ENCODE data around the gene EIF2B2. TPM values are rescaled to one million over a fixed set of nuclear protein-coding genes. Genes with fewer than 3 reads are reported as not detected.

The EIF2B2 gene
- 34.8 TPM for total RNA-seq
- long read RNA-seq, full-length matches to known transcripts, result 21 of 23 reads
- long read RNA-seq, partial matches to known transcripts, result 1 of 23 reads
- long read RNA-seq, other reads (novel, unspliced or antisense), result 1 of 23 reads

DNA sequence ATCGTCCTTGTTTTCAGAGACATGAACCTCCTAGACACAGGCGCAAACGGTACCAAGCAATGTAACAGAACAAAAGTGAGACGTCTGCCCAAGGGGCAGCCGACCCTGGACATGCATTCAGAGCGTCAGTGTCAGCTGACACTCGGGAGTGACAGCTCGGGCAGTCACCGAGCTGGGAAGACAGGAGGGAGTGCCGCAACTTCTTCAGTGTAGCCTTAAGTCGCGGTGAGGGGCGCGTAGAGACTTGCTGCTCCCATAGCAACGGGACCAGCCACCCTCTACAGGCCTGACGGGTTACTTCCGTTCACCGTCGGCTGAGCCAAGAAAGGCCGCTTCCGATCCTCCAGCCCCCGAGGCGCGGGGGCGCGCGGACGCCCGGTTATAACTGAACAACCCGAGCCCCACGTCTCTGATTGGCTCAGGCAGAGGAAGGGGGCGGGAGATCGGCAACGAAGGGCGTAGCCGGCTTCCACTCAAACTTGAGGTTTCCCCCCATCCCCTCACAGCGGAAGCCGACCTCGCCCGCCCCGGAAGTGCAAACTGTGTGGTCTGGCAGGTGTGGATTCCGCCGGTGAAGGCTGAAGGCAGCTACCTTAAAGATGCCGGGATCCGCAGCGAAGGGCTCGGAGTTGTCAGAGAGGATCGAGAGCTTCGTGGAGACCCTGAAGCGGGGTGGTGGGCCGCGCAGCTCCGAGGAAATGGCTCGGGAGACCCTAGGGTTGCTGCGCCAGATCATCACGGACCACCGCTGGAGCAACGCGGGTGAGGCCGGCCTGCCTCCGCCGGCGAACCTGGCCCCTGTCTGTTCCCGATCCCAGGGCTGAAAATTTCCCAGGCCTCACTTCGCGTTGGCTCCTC is at the start of gene EIF2B2:
EIF2B2 (plus strand) TSS at position 530 of the 858 bp plus-strand sequence; CDS start at position 600, 70 bp downstream.
- ATAC-seq, result peak; percentile 100
- peaks cover 17% of the 10 kb centered on the region for H3K4me1 ChIP-seq
- H3K4me3 ChIP-seq, result peak within 1 kb of the TSS; percentile 96
- H3K27ac ChIP-seq, result peak within 1 kb of the TSS; percentile 88
- peaks cover 26% of the 10 kb centered on the region for H3K36me3 ChIP-seq
- H3K9me3 ChIP-seq, result no peaks in the 10 kb centered on the region
- intact Hi-C loops (cut with DNase I), result no loop called here
- DNase-seq, result peak; percentile 99
- no peaks in the 10 kb centered on the region for H3K27me3 ChIP-seq
- TF ChIP-seq, protein P1, sequence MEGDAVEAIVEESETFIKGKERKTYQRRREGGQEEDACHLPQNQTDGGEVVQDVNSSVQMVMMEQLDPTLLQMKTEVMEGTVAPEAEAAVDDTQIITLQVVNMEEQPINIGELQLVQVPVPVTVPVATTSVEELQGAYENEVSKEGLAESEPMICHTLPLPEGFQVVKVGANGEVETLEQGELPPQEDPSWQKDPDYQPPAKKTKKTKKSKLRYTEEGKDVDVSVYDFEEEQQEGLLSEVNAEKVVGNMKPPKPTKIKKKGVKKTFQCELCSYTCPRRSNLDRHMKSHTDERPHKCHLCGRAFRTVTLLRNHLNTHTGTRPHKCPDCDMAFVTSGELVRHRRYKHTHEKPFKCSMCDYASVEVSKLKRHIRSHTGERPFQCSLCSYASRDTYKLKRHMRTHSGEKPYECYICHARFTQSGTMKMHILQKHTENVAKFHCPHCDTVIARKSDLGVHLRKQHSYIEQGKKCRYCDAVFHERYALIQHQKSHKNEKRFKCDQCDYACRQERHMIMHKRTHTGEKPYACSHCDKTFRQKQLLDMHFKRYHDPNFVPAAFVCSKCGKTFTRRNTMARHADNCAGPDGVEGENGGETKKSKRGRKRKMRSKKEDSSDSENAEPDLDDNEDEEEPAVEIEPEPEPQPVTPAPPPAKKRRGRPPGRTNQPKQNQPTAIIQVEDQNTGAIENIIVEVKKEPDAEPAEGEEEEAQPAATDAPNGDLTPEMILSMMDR (IDR thresholded peaks at IDR 0.05), result peak; percentile 23

GRCh38 chr14:74953686-74954085 is 49.0 kb upstream of the EIF2B2 start:
- no peak overlapping the region for H3K27ac ChIP-seq
- H3K27me3 ChIP-seq, result peaks cover 3% of the 10 kb centered on the region
- TF ChIP-seq, protein P1 (IDR thresholded peaks at IDR 0.05), result no peak
- DNase-seq, result no peak
- intact Hi-C loops (cut with DNase I), result no loop called here
- ATAC-seq, result no peak
- H3K4me1 ChIP-seq, result peaks cover 13% of the 10 kb centered on the region
- peak overlapping the region; percentile 52 for H3K4me3 ChIP-seq
- no peaks in the 10 kb centered on the region for H3K9me3 ChIP-seq
- no peaks in the 10 kb centered on the region for H3K36me3 ChIP-seq

DNA sequence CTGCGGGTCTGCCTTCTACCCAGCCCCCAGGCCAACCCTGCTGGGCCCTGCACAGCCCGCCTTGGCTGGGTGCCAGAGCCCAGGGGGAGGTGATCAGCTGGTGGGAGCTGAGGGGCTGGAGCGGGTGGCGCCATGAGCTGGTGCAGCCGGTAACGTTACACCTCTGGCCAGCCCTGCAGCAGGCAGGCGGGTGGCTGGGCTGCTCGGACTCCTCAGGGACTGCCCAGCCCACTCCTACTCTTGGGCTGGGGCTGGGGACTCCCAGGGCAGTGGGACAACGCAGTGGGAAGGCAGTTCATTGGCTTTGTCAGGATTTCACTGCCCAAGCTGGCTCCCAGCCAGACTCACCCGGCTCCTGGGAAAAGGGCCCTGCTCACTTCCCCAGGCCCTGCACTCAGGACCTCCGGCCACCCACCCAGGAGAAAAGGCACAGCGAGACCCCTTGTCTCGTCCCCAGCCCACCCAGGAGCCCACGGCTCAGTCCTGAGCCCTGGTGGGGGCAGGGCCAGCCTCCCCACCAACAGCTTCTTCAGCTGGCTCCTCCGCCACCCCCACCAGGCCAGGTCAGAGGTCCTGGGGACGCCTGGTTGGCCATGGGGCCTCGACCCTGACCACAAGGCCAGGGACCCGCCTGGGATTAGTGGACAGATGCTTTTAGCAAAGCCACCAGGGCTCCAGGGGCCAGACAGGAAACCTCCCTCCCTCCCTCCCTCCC is 48.3 kb upstream of the EIF2B2 start:
- no peaks in the 10 kb centered on the region for H3K9me3 ChIP-seq
- peaks cover 3% of the 10 kb centered on the region for H3K27me3 ChIP-seq
- H3K4me1 ChIP-seq, result peaks cover 13% of the 10 kb centered on the region
- H3K27ac ChIP-seq, result no peak overlapping the region
- H3K4me3 ChIP-seq, result peak overlapping the region; percentile 52
- TF ChIP-seq, protein P1 (IDR thresholded peaks at IDR 0.05), result no peak
- intact Hi-C loops (cut with DNase I), result no loop called here
- ATAC-seq (no peak), DNase-seq (no peak)
- no peaks in the 10 kb centered on the region for H3K36me3 ChIP-seq

DNA sequence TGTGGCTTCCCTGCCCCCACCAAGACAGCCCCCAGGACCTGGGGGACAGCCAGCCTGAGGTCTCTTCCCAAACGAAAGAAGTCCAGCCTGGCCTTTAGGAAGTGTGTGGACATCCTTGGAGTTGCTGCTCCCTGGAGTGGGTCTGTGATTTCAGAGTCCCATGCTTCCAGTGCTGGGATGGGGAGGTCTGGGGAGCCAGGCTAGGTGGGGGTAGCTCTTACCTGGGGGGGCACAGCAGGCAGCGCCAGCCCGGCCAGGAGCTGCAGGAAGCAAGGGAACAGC is 47.8 kb upstream of the EIF2B2 start:
- intact Hi-C loops (cut with DNase I), result no loop called here
- no peaks in the 10 kb centered on the region for H3K9me3 ChIP-seq
- H3K36me3 ChIP-seq, result no peaks in the 10 kb centered on the region
- H3K4me3 ChIP-seq, result peak overlapping the region; percentile 52
- no peak overlapping the region for H3K27ac ChIP-seq
- DNase-seq, result no peak
- ATAC-seq, result no peak
- no peaks in the 10 kb centered on the region for H3K27me3 ChIP-seq
- TF ChIP-seq, protein P1 (IDR thresholded peaks at IDR 0.05), result no peak
- H3K4me1 ChIP-seq, result peaks cover 13% of the 10 kb centered on the region

GRCh38 chr14:74955229-74956026 is 47.3 kb upstream of the EIF2B2 start, which contains the start of gene PGF:
TSS of gene PGF (minus strand) at chr14:74955597. CDS start at chr14:74955242, 355 bp downstream.
- ATAC-seq, result peak; percentile 89
- intact Hi-C loops (cut with DNase I), result no loop called here
- peak within 1 kb of the TSS; percentile 52 for H3K4me3 ChIP-seq
- peaks cover 13% of the 10 kb centered on the region for H3K4me1 ChIP-seq
- DNase-seq, result peak; percentile 84
- no peak within 1 kb of the TSS for H3K27ac ChIP-seq
- no peaks in the 10 kb centered on the region for H3K36me3 ChIP-seq
- H3K9me3 ChIP-seq, result no peaks in the 10 kb centered on the region
- no peaks in the 10 kb centered on the region for H3K27me3 ChIP-seq
- TF ChIP-seq, protein P1 (IDR thresholded peaks at IDR 0.05), result no peak
